K562 (cell line): ENCODE data around the gene CECR2.

Source experiments
- CC2D1A ChIP-seq: fragments of 450-650 bp; IDR thresholded peaks from 2 replicates; pipeline ENCODE4 v1.6.1; 2017; ENCODE audit warnings: mild to moderate bottlenecking
- CTCF ChIP-seq, 3 experiments: IDR thresholded peaks in 2 of 3; conservative IDR thresholded peaks in 1 of 3; 2 replicates each; pipeline ENCODE4 v1.5.1; 2011 to 2012; ENCODE audit warnings: low read length in 3 of 3, mild to moderate bottlenecking in 3 of 3, control low read depth in 2 of 3, improper control_type of control experiment in 1 of 3, inconsistent platforms in 1 of 3, low read depth in 1 of 3, mixed read lengths in 1 of 3, moderate library complexity in 1 of 3; ENCODE audit not compliant: insufficient read depth in 2 of 3
- GTF2E2 ChIP-seq: fragments of 200-800 bp; sonication (Bioruptor generic); IDR thresholded peaks from 2 replicates; pipeline ENCODE4 v1.6.1; 2016; ENCODE audit warnings: missing genetic modification characterization, missing compliant biosample characterization
- MAFF ChIP-seq: IDR thresholded peaks from 2 replicates; pipeline ENCODE4 v1.6.1; 2012; ENCODE audit warnings: low read length, improper control_type of control experiment
- MAX ChIP-seq: sonication (generic); formaldehyde crosslinking; IDR thresholded peaks from 2 replicates; pipeline ENCODE4 v1.9.0; 2022; ENCODE audit warnings: mild to moderate bottlenecking, missing genetic modification reagents
- POLR2A ChIP-seq: fragments of 450-650 bp; conservative IDR thresholded peaks from 2 replicates; pipeline ENCODE4 v1.6.1; 2016
- RBM15 ChIP-seq: fragments of 200-400 bp; formaldehyde crosslinking; IDR thresholded peaks from 2 replicates; pipeline ENCODE4 v1.6.1; 2018; ENCODE audit warnings: mild to moderate bottlenecking, low read length, moderate library complexity; ENCODE audit not compliant: insufficient read depth
- SREBF1 ChIP-seq: fragments of 150-350 bp; IDR thresholded peaks from 2 replicates; pipeline ENCODE4 v1.6.1; 2014; ENCODE audit warnings: antibody characterized with exemption, low read depth, low read length, borderline replicate concordance
- TCF7L2 ChIP-seq: fragments of 150-350 bp; IDR thresholded peaks from 2 replicates; pipeline ENCODE4 v1.6.1; 2016; ENCODE audit warnings: low read depth, mild to moderate bottlenecking, low read length, moderate library complexity
- TRIM24 ChIP-seq, 2 experiments: fragments of 450-650 bp; IDR thresholded peaks; 2 replicates each; pipeline ENCODE4 v1.6.1; 2016
- WHSC1 ChIP-seq: IDR thresholded peaks from one replicate; pipeline ENCODE4 v1.6.1; 2012; ENCODE audit warnings: low read length, control low read depth, inconsistent platforms
- XRCC4 ChIP-seq: IDR thresholded peaks from one replicate; pipeline ENCODE4 v1.6.1; 2011; ENCODE audit not compliant: insufficient read depth, insufficient read length; ENCODE audit errors: extremely low read depth
- ZFX ChIP-seq: sonication (generic); formaldehyde crosslinking; IDR thresholded peaks from 2 replicates; pipeline ENCODE4 v1.8.0; 2022; ENCODE audit warnings: mild to moderate bottlenecking, missing genetic modification reagents, moderate library complexity
- ZNF707 ChIP-seq: fragments of 250-450 bp; sonication (Bioruptor Pico); conservative IDR thresholded peaks from 2 replicates; pipeline ENCODE4 v1.8.0; 2022; ENCODE audit warnings: inconsistent platforms, mild to moderate bottlenecking, moderate library complexity

- TF ChIP-seq TCF7L2 (no peak), GTF2E2 (tag) (no peak), CTCF (IDR thresholded peaks at IDR 0.05 in 2 of 3, conservative IDR thresholded peaks at IDR 0.05 in 1 of 3; ENCODE audit: insufficient read depth in 2 of 3, low read depth in 1 of 3, low read length in 3 of 3) (no peak), SREBF1 (no peak), RBM15 (no peak), WHSC1 (no peak), POLR2A (no peak), TRIM24 (IDR thresholded peaks at IDR 0.05) (no peak), MAX (CRISPR knock-in tag) (no peak), XRCC4 (no peak), ZFX (CRISPR knock-in tag) (no peak), CC2D1A (no peak), MAFF (no peak), ZNF707 (no peak)
These were observed 228.0 kb downstream of the CECR2 start for GRCh38 chr22:17597217-17597616.
